H1 (cell line): Measurements from ENCODE around the gene UMOD. TPM values are rescaled to one million over a fixed set of nuclear protein-coding genes. Genes with fewer than 3 reads are reported as not detected.

ENCODE experiments used
- SUZ12 ChIP-seq: fragments of 200-600 bp; sonication (generic); IDR thresholded peaks from 2 replicates; pipeline ENCODE4 v1.6.1; 2012; ENCODE audit warnings: mild to moderate bottlenecking, inconsistent platforms, low read length, moderate library complexity, mixed read lengths
- polyA plus RNA-seq, 7 experiments: library from polyadenylated mRNA; depleted of rRNA in 3 of 7; stranded (reverse) in 5 of 7; unstranded in 2 of 7; fragments of >200 nt in 5 of 7; fragments of 200-250 nt in 2 of 7; gene quantifications; 1 replicate in 5 of 7; 2 replicates in 1 of 7; 4 replicates in 1 of 7; pipeline versions ENCODE4 v1.2.1 to v1.2.3, GENCODE V29; 2011 to 2013; ENCODE audit warnings: missing spikeins in 2 of 7, mixed read lengths in 2 of 7
- total RNA-seq: library from RNA; stranded (reverse); fragmentation: NEBNext Ultra II Directional; extraction: Animal tissue kit (Norgen Biotek cat#: 25700); gene quantifications from 2 replicates; pipeline ENCODE4 v1.2.1, GENCODE V29; 2021

The UMOD gene
- total and polyA plus RNA-seq, 2 of the 8 experiments (the other 6 are each of a cell fraction or from before 2014, with no cell fraction given): not detected

DNA sequence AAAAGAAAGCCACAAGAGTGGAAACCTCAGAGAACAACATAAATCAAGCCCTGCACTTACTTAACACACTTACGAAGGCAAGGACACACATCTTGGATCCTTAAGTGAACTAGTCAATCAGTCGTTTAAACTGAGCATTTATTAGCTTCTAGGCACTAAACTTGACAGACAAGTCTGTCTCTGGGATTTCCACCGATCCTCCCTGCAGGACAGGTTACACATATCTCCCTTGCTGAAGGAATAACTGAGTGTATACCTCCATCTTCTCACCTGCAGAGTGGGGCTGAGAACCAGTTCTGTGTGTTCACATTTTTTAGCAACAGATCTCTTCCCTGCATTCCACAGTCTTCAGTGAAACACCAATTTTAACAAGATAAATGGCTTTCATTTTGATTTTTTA, 34.1 kb downstream of the UMOD start (continued):
- TF ChIP-seq SUZ12: no peak
